HG03469 (cell line): ENCODE measurements around the gene CMTM1.
"Not testable (repeated sequence)": the region's sequence is repeated elsewhere in the genome, so short reads cannot be mapped to it uniquely, and the experiment has no call there.

ENCODE experiments used
- ATAC-seq: cut with Tn5 transposase; IDR thresholded peaks from one replicate; pipeline ENCODE4 v1.9.1; 2021; ENCODE audit warnings: mild to moderate bottlenecking, moderate library complexity, moderate number of reproducible peaks; ENCODE audit not compliant: unreplicated experiment

The CMTM1 gene

DNA sequence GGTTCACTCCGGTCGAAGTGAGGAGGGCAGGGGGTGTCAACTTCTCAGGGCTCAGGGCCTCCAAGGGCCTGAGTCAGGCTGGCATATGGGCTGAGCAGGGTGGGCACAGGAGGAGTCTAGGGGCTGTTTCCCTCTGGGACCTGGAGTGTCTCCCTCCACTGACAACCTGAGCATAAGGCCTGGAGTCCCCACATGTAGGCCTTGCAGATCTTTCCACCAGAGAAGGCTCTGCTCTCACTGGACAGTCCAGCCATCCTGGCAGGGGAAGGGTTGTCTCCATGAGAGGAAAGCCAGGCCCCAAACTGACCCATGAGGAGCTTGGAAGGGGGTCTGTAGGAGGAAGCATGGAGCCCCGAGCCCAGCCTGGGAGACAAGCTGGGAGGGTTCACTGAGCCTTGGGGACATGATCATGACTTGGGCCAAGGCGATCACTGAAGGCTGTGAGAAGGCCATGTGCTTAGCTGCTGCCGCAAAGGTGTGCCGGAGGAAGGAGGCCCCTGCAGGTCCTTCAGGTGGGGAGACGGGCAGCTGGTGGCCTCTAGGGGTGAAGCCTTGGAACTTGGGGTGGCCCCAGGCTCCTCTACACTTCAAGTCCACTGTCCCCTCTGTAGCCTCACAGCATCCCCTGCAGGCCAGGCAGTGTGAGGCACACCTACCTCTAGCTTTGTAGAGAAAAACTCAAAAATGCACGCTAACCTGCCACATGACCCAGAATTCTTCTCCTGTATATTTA, 22.9 kb downstream of the CMTM1 start:
- peak; percentile 87 for ATAC-seq

GRCh38 chr16:66590322-66590721, 24.1 kb downstream of the CMTM1 start:
- ATAC-seq, result no peak

DNA sequence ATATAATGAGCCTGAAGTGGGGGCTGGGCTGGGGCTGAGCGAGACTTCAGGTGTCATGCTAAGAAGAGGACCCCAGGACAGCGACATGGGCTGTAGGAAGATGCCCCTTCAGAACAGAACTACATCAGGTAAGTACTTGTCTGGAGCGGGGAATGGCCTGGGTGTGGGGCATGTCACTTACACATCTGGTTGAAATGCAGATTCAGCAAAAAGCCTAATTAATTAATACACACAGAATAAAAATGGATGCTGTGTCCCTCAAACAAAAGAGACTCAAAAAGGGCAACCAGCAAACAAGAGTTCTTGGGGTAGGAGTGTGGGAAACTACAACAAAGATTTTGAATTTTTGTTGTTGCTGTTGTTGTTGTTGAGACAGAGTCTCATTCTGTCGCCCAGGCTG, 24.8 kb downstream of the CMTM1 start:
- ATAC-seq, result no peak

DNA sequence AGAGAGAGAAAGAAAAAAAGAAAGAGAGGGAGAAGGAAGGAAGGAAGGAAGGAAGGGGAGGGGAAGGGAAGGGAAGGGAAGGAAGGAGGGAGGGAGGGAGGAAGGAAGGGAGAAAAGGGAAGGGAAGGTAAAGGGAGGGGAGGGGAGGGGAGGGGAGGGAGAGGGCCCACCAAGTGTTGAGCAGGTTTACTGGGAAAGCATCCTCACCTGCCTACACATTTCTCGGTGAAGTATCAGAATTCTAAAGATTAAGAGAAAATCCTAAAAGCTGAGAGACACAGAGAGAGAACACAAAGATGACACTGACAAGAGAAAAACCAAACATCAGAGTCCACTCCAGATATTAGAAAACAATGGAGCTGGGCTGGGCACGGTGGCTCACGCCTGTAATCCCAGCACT, 26.0 kb downstream of the CMTM1 start:
- no peak for ATAC-seq

DNA sequence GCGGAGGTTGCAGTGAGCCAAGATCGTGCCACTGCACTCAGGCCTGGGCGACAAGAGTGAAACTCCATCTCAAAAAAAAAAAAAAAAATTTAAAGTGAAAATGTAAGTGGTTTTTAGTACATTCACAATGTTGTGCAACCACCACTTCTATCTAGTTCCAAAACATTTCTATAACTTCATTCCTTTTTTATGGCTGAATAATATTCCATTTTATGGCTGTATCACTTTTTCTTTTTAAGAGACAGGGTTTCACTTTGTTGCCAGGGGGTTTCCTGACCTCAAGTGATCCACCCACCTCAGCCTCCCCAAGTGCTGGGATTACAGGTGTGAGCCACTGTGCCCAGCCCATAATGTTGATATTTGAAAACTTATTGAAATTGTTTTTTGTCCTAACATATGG, 26.6 kb downstream of the CMTM1 start:
- ATAC-seq, result no peak

GRCh38 chr16:66594739-66595138, 28.5 kb downstream of the CMTM1 start:
- ATAC-seq, result no peak

DNA sequence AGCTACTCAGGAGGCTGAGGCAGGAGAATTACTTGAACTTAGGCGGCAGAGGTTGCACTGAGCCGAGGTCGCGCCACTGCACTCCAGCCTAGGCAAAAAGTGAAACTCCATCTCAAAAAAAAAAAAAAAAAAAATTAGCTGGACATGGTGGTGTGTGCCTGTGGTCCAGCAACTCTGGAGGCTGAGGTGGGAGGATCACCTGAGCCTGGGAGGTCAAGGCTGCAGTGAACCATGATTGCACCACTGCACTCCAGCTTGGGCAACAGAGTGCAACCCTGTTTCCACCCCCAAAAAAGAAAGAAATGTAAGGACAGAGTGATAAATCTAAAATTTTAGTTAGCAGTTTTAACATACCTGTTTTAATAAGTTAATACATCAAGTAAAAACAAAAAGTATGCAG, 30.3 kb downstream of the CMTM1 start:
- not testable (repeated sequence) for ATAC-seq

- ATAC-seq, result peak; percentile 41
Measured at GRCh38 chr16:66596986-66597848, 31.0 kb downstream of the CMTM1 start.

GRCh38 chr16:66598111-66598510, 31.9 kb downstream of the CMTM1 start:
- no peak for ATAC-seq

DNA sequence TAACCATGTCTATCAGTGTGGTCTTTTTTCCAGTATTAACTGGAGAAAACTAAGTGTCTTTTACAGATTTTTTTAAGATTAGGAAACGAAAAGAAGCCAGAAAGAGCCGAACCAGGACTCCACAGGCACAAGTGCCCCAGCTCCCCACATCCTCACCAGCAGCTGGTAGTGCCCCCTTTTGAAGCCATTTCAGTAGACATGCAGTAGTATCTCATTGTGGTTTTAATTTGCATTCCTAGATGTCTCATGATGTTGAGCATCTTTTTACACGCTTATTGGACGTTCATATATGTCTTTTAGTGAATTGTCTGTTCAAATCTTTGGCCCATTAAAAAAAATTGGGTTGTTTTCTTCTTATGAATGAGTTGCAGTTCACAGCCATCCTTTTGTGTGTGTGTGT, 33.5 kb downstream of the CMTM1 start:
- ATAC-seq, result no peak

DNA sequence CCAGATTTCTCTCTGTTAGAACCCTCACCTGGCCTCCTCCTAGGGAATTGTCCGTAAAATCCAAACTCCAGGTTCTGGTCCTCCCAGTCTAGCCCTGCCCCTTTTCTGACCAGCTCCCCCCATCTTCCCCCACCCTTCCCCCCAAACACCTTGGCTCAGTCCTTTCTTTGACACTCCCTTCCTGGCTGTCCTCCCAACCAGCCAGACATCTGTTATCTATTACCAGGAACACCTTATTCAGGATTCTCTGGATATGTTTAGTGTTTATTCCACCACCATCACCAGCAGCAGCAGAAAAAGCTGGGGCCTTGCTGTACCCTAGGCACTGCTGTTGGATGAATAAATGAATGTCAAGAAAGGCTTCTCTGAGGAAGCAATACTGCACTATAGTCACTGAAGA, 34.2 kb downstream of the CMTM1 start:
- no peak for ATAC-seq

DNA sequence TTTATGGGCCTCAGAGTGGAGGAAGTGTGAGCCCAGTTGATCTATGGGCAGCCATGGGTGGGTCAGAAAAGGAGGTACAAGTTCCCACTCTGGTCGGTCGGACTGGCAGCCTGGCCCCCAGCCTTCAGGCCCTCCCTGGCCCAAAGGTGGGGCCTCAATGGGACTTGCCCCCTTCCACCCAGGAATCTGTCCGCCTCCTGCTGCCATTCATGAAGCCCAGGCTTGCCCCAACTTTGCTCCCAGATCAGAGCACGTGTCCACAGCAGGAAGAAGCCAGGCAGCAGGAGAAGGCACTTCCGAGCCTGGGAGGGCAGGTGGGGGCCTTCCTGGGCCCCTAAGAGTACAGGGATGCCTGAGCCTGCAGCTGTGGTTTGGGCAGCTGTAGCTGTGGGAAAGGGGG, 35.2 kb downstream of the CMTM1 start:
- no peak for ATAC-seq

DNA sequence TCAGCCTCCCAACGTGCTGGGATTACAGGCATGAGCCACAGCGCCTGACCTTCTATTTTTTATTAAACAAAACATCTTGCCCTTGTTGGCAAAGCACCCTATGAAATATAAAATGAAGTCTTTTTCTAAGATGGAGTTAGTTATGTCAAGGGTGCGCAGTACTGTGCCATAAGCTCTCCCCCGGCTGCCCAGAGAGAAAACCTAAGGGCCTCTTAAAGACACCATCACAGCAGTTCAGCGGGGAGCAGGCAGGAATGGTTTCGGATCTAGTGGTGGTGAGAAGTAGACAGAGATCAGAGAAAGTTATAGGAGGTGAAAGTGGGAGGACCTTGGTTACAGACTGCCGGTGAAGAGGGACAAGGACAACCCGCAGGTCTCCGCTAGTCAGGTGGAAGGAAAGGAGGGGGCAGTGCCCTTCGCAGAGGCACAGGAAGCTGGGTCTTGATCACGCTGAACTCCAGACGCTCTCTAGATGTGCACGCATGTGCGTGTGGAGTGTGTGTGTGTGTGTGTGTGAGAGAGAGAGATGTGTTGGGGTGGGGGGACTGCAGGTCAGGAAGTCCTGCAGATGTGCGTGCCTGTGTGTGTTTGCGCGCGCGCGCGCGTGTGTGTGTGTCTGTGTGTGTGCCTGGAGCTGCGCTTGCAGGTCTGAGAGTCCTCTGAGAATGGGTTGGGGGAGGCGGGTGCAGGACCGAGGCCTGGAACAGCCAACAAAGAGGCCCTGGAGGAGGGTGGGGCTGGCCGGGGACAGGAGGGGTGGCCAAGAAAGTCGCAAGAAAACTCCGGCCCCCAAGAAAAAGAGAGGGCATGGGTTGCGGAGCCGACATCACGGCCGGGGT, 37.5 kb downstream of the CMTM1 start:
- peak; percentile 37 for ATAC-seq

DNA sequence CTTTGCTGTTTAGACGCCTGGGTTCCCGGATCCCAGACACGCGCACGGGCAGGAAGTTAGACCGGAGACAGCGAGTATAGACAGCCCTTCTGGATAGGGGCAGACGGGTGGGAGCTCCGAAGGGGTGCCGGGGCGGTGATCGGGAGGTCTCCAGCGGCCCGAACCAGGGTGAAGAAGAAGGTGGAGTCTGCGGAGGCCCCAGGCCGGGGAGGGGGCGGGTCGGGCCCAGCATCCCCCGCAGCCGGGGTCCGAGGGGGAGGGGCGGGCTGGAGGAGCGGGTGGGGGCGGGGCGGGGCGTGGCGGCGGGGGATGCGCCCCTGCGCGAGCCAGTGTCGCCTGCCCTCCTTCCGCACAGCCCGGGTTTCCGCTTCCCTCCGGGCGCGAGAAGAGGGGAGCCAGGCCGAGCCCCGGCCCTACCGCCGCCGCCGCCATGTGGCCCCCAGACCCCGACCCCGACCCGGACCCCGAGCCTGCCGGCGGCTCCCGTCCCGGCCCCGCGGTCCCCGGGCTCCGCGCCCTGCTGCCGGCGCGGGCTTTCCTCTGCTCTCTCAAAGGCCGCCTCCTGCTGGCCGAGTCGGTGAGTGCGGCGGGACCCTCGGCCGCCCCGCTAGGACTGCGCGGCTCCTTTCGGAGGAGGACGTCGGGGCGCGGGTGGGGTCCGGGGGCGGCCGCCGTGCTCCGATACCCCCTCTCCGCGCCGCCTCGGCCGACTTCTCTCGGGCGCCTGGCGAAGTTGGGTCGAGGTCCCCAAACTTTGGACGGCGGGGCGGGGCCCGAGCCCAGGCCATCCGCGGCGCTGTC, 38.3 kb downstream of the CMTM1 start, which contains the start of gene CMTM3:
Gene CMTM3, plus strand, starts transcription at position 329 of the 801 bp plus-strand sequence. Its CDS starts 102 bp downstream, at position 431.
- ATAC-seq, result peak; percentile 30

DNA sequence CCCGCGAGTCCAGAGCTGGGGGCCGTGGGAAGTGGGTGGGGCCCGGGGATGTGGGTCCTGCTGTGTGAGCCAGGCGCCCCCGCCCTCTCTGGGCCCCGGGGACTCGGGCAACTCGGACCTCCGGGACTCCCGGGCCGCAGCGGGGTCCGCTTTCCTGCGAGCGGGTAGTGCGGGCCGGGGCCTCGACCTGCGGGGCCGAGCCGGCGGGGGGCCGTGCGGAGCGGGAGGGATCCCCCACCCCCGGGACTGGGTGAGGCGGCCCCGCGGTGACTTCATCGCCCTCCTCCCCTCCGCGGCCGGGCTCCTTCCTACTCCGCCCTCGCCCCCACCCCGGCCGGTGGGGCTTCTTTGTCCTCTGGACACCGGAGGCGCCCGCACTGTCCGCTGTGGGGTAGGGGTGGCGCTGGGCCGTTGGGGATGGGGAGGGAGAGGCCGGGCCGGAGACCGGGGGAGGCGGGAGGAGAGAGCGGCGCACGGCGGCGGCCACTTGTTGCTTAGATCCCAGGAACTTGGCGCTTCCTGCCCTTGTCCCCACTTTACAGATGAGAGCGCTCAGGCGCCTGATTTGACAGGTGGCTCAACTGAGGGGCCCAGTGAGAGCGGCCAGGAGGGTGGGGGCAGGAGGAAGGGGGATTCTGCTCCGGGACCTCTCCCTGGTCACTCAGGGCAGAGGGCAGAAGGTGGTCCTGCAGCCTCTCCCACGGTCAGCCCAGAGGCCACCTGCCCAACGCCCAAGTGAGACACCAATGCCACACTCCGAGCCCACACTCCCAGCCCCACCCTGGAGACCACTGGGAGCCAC, 39.1 kb downstream of the CMTM1 start:
- ATAC-seq, result no peak

GRCh38 chr16:66605979-66606751, 39.9 kb downstream of the CMTM1 start:
- ATAC-seq, result peak; percentile 44

DNA sequence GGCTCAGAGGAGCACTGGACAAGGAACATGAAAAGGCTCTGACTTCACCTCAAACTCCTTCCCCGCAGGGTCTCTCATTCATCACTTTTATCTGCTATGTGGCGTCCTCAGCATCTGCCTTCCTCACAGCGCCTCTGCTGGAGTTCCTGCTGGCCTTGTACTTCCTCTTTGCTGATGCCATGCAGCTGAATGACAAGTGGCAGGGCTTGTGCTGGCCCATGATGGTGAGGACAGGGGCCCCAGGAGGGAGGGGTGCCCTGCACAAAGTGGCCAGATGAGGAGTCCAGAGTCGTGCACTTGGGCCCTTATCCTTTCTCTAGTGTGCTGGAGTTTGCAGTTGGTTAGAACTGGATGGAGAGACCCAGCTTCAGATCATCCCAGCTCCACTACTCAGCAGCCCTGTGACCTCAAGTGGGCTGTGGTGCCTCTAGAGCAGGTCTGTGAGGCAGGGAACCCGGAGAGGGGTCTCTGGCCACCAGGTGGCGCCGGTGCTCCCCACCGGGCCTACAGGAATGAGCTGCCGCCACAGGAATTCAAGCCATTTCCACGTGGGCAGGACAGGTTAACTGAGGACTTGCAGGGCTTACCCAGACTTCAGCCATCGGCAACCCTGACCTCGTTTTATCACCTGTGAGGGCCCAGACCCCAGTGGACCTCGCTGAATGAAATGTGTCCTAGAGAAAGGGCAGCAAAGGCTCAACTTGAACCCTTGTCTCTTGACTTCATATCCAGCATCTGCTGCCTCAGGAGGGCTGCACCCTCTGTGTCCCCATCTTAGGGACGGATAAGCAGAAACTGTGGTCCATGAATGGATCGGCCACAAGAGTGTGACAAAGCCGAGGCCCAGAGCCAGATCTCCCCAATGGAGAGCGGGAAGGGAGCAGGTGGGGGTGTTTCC, 42.3 kb downstream of the CMTM1 start:
- peak; percentile 25 for ATAC-seq

- ATAC-seq, result no peak
Measured at GRCh38 chr16:66609139-66609510, 42.9 kb downstream of the CMTM1 start.
